Bone marrow (tissue), 2 donors: Measurements from ENCODE around the gene ATP10D.

ENCODE experiments used
- DNase-seq, 2 donors: peaks; one replicate each; lab custom pipeline; 2025; lab: John Stamatoyannopoulos, UW

ATP10D gene

GRCh38 chr4:47590325-47590724, 105.2 kb downstream of the ATP10D start:
- no peak for DNase-seq

GRCh38 chr4:47597696-47598095, 112.6 kb downstream of the ATP10D start:
- no peak for DNase-seq

GRCh38 chr4:47598320-47598719, 113.2 kb downstream of the ATP10D start:
- DNase-seq = no peak

- no peak for DNase-seq
These were observed 113.8 kb downstream of the ATP10D start for GRCh38 chr4:47598896-47599295.

GRCh38 chr4:47606482-47606881, 121.4 kb downstream of the ATP10D start:
- no peak for DNase-seq

GRCh38 chr4:47612116-47613023, 127.3 kb downstream of the ATP10D start:
- DNase-seq = no peak

GRCh38 chr4:47615385-47615784, 130.3 kb downstream of the ATP10D start:
- no peak for DNase-seq

- no peak for DNase-seq
These were observed 132.5 kb downstream of the ATP10D start for GRCh38 chr4:47617607-47618006.

GRCh38 chr4:47619691-47620090, 134.6 kb downstream of the ATP10D start:
- DNase-seq = no peak

- DNase-seq = no peak
These were observed 136.1 kb downstream of the ATP10D start for GRCh38 chr4:47621181-47621580.

- no peak for DNase-seq
These were observed 139.0 kb downstream of the ATP10D start for GRCh38 chr4:47624031-47624441.

- DNase-seq = no peak
These were observed 146.1 kb downstream of the ATP10D start for GRCh38 chr4:47631161-47631560.

GRCh38 chr4:47639531-47639930, 154.5 kb downstream of the ATP10D start:
- DNase-seq = no peak

- no peak for DNase-seq
These were observed 155.8 kb downstream of the ATP10D start for GRCh38 chr4:47640911-47641310.

GRCh38 chr4:47641755-47642154, 156.7 kb downstream of the ATP10D start:
- DNase-seq = no peak

GRCh38 chr4:47642191-47642830, 157.2 kb downstream of the ATP10D start:
- no peak for DNase-seq
